ENCODE results near the gene POMT1.
"Not testable (repeated sequence)": the region's sequence is repeated elsewhere in the genome, so short reads cannot be mapped to it uniquely, and the experiment has no call there.

The POMT1 gene

DNA sequence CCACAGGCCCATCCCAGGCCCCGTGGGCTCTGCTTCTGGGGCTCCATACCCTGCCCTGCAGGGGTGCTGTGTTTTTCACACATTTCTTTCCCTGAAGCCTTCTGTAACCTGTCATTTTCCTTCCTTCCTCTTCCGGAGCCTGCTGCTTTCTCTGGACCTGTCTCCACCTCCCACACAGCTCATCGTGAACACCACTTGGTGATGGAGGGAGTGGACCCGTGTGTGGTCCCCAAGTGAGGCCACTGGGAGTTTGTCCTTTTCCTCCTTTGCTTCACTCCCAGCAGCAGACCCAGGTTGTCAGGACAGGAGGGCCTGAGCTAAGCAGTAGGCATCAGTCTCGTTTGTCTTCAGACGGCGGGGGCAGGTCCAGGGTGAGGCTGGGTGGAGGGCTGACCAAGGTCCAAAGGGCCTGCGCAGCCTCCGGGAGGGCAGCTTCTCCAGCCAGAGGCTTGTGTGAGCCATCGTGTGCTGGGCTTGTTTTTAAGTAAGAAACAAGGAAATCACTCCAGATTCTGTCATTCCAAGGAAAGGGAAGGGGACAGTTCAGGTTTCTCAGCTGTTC, 5.8 kb upstream of the POMT1 start:
- no peak for DNase-seq (ENCODE audit: low read depth in 2 of 2)

GRCh38 chr9:131499254-131499767, 3.4 kb upstream of the POMT1 start:
- DNase-seq (ENCODE audit: low read depth in 2 of 2): no peak

- peak; percentile 43 to 53 for DNase-seq (ENCODE audit: low read depth in 2 of 2)
Measured at GRCh38 chr9:131500377-131500776, 2.3 kb upstream of the POMT1 start.

DNA sequence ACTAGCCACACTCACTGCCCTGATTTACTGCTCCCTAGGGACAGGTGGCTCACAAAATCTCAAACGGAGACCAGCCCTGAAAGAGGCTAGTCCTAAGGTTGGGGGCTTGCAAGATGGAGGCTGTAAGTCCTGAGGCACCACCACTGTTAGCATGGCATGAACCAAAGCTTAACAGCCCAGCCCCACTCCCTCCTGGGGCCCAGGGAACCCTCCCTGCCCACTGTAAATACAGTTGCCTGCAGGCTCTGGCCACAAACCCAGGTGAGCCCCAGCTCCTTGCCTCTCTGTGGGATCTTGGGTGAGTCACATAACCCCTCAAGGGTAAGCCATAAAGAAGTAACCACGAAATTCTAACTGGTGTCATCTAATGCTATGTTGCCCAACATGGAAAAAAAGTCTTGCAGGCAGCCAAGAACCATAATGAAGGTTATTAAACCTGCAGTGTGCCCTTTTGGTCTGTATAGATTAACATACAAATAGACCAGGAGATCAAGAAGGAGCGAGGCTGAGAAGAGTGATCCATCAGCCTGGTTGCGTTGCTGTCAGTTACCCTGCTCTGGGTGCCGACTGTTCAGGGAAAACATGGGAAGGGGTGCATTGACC, 1.7 kb upstream of the POMT1 start:
- peak in 1 of 2 experiments; percentile 38 for DNase-seq (ENCODE audit: low read depth in 2 of 2)

- DNase-seq (ENCODE audit: low read depth in 2 of 2): peak; percentile 27 to 60
Measured at GRCh38 chr9:131503626-131504465, 1.1 kb downstream of the POMT1 start.

- DNase-seq (ENCODE audit: low read depth in 2 of 2): no peak
Measured at GRCh38 chr9:131505012-131505411, 2.3 kb downstream of the POMT1 start.

DNA sequence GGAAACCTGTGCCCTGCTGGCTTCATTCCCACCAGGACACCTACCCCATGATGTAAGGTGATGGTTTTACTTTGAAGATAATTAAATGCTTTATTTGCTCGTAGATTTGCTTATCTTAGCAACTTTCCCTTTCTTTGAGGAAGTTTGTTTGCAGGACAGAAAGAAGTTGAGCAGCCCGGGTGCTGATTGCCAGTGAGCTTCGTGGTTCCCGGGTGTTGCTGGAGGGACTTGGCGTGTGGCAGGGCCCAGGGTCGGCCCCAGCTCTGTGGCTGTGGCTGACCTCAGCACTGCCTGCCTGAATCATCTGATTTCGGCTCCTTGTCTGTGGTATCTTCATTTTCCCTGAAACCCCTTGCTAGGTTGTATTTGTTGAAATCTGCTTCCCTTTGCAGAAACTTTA, 8.7 kb downstream of the POMT1 start:
- DNase-seq (ENCODE audit: low read depth in 2 of 2): no peak

DNA sequence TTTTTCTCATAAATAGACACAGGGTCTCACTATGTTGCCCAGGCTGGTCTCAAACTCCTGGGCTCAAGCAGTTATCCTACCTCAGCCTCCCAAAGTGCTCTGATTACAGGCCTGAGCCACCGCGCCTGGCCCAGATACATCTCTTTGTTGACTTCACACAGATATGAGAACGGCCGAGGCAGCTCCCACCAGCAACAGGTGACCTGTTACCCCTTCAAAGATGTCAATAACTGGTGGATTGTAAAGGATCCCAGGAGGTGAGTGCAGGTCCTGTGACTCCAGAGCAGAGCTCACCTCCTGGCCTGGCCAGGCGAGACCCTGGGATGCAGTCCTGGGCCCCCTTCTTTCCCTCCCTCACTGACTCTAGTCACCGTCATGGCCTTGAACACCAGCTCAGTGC, 9.2 kb downstream of the POMT1 start:
- DNase-seq (ENCODE audit: low read depth in 2 of 2): no peak

GRCh38 chr9:131513177-131513576, 10.5 kb downstream of the POMT1 start:
- DNase-seq (ENCODE audit: low read depth in 2 of 2): no peak

- DNase-seq (ENCODE audit: low read depth in 2 of 2): not testable (repeated sequence)
Measured at GRCh38 chr9:131515559-131516031, 12.9 kb downstream of the POMT1 start.

DNA sequence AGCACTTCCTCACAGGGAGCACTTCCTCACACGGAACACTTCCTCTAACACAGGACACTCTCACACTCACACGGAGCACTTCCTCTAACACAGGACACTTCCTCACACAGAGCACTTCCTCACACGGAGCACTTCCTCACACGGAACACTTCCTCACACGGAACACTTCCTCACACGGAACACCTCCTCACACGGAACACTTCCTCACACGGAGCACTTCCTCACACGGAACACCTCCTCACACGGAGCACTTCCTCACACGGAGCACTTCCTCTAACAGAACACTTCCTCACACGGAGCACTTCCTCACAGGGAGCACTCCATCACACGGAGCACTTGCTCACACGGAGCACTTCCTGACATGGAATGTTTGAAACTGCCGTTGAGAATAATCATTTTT, 13.4 kb downstream of the POMT1 start:
- no peak for DNase-seq (ENCODE audit: low read depth in 2 of 2)

- DNase-seq (ENCODE audit: low read depth in 2 of 2): no peak
Measured at GRCh38 chr9:131516930-131517329, 14.2 kb downstream of the POMT1 start.

DNA sequence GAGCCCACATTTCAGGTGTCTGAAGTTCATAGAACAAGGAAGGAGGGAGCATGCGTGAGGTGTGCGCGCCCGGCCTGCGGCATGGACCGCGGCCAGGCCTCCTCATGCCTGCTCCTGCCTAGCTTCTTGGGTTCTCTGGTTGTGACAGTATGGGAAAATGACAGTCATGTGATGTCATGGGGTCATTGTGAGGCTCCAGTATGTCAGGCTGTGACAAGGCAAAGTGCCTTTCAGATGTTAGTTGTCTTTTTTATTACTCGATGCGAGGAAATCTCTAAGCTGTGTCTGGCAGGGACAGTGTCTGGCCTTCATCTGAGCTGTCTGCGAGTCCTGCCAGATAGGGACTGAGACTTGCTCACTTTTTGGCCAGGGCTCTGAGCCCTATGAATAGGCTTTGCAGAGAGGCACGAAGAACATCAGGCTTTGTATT, 15.1 kb downstream of the POMT1 start:
- DNase-seq (ENCODE audit: low read depth in 2 of 2): no peak

DNA sequence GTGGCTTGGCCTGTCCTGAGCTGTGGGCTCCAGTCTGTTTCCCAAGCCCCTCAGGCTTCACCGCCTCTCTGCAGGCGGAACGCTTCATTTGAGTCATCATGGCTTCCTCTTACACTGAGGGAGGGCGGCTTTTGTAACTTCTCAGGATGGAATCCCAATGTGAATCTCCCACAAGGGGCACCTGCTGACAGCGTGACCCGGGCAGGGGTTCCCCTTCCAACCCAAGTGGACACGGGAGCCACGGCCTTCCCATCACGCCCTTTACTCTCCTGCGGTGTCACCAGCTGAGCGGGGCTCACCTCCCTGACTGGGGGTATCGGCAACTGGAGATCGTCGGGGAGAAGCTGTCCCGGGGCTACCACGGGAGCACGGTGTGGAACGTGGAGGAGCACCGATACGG, 15.8 kb downstream of the POMT1 start:
- DNase-seq (ENCODE audit: low read depth in 2 of 2): no peak

DNA sequence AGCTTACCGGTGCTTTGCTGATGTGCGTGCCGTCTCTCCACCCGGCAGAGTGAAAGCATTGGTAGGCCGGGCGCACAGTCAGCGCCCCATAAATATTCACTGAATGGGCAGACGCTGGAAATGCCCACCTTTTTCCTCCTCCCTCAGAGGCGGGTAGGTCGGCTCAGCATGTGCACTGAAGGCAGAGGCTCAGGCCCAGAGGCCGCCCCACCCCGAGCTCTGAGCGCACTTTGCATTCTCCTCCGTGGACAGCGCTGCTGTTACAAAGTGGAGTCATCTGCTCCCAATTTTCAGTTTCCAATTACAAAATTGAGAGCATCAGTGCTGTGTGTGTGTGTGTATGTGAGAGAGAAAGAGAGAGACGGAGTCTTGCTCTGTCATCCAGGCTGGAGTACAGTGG, 17.8 kb downstream of the POMT1 start:
- DNase-seq (ENCODE audit: low read depth in 2 of 2): no peak

- DNase-seq (ENCODE audit: low read depth in 2 of 2): no peak
Measured at GRCh38 chr9:131521203-131521602, 18.5 kb downstream of the POMT1 start.

- no peak for DNase-seq (ENCODE audit: low read depth in 2 of 2)
Measured at GRCh38 chr9:131521822-131522221, 19.1 kb downstream of the POMT1 start.

DNA sequence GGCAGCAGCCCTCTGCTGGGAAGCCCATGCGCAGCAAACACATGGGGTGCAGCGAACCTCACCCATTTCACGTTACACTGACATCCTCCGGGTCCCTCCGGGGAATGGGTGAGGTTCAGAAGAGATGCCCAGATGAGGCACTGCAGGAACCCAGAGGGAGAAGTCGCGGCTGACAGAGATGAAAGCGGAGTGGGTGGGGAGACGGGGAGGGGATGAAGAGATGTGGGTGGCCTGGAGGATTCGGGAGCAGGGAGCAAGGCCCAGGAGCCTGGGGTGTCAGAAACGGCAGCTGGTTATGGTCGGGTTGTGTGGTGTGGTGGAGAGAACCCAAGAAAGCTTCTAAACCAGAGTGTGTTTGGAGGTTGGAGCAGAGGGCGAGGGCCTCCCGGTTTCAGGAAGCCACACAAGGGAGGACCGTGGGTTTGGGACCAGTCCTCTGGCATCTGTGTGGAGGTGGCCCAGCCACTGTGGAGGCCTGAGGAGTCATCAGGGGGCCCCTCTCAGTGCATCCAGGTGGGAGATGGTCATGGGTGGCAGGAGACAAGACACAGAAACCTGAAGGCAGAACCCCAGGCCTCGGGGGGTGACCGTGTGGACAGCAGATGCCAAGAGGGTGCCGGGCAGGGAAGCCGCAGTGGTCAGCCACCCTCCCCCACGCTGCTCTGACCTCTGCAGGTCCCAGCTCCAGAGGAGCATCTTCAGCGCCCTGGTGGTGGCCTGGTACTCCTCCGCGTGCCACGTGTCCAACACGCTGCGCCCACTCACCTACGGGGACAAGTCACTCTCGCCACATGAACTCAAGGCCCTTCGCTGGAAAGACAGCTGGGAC, 19.8 kb downstream of the POMT1 start:
- DNase-seq (ENCODE audit: low read depth in 2 of 2): no peak

- no peak for DNase-seq (ENCODE audit: low read depth in 2 of 2)
Measured at GRCh38 chr9:131523086-131523388, 20.3 kb downstream of the POMT1 start.

DNA sequence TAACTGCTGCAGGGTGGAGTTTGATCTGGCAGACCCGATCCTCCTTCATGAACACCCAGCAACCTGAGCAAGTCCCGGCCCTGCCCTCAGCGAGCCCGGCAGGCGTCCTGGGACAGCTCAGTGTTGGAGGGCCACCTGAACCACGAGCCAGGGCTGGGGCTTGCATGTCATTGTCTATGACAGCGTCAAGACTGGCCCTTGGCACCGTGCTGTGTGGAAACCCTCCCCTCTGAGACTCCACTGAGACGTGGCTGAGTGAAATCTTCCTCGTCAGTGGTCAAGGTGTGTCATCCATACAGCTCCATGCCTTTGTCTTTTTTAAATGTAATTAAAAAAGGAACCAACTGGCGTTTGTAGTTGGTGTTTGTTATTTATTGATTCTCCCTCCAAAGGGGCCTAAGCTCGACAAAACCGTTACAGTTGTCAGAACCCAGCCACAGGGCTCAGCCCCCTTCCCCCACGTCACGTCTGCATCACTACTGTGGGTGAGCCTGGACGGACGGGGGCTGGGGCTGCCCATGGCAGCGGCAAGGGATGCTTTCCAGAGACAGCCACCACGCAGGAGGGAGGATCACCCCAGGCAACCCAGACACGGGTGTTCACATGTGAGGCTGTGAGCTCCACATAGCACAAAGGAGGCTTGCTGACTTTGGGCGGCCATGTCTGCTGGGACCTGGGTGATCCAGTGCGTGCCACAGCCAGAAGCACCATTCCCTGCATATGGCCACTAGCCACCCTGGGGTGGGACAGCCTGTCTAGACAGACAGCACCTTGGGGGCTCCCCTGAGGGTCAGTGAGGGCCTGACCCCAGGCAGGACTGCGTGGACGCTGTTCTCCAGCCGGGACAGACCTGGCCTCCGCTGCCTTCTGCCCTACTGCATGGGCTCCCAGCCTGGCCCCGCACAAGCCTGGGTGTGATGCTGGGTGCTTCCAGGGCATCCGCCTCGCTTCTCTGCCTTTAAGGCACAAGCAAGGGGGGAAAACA, 21.0 kb downstream of the POMT1 start:
- no peak for DNase-seq (ENCODE audit: low read depth in 2 of 2)
